ENCODE measurements around the gene ZBTB34.

Gene ZBTB34

GRCh38 chr9:126879288-126879687 lies 18.8 kb downstream of the ZBTB34 start:
- Histone ChIP-seq H3K9ac (ENCODE audit: low read length) (no peak overlapping the region), H3K9me3 (ENCODE audit: control insufficient read depth, insufficient read depth, low read depth, low read length) (no peaks in the 10 kb centered on the region), H3K36me3 (ENCODE audit: control insufficient read depth, insufficient read depth, low read length) (peaks cover 28% of the 10 kb centered on the region)

GRCh38 chr9:126880226-126880946 lies 19.9 kb downstream of the ZBTB34 start:
- H3K9me3 ChIP-seq (ENCODE audit: control insufficient read depth, insufficient read depth, low read depth, low read length) = no peaks in the 10 kb centered on the region
- no peaks in the 10 kb centered on the region for H3K27me3 ChIP-seq (ENCODE audit: control insufficient read depth, insufficient read depth, low read length)
- no peaks in the 10 kb centered on the region for H3K4me1 ChIP-seq (ENCODE audit: control insufficient read depth, insufficient read depth, low read length)
- H3K9ac ChIP-seq (ENCODE audit: low read length) = no peak overlapping the region
- peaks cover 28% of the 10 kb centered on the region for H3K36me3 ChIP-seq (ENCODE audit: control insufficient read depth, insufficient read depth, low read length)
- H3K4me3 ChIP-seq (ENCODE audit: low read depth, low read length) = no peak overlapping the region
- H3K27ac ChIP-seq (ENCODE audit: low read depth, low read length) = no peak overlapping the region

More at GRCh38 chr9:126879288-126879687, 18.8 kb downstream of the ZBTB34 start:
- no peak overlapping the region for H3K4me3 ChIP-seq (ENCODE audit: low read depth, low read length)
- no peak overlapping the region for H3K27ac ChIP-seq (ENCODE audit: low read depth, low read length)
- no peaks in the 10 kb centered on the region for H3K27me3 ChIP-seq (ENCODE audit: control insufficient read depth, insufficient read depth, low read length)
- no peaks in the 10 kb centered on the region for H3K4me1 ChIP-seq (ENCODE audit: control insufficient read depth, insufficient read depth, low read length)

DNA sequence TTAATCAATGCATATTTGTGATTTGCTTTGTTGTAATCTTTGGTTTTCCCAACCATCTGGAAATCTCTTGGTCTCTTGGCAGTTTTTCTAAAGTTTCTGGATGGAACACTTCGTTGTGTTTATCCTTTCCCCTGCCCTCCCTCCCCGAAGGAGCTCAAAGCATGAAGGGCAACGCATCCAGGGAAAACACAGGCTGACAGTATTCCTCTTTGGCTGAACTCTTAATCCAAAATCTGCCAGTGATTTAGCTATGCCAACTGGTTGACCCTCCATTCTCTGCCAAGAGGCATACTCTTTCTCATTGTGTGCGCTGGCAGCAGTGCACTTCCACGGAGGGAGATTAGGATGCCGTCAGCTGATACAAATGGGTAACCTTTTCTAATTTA lies 20.5 kb downstream of the ZBTB34 start:
- no peaks in the 10 kb centered on the region for H3K27me3 ChIP-seq (ENCODE audit: control insufficient read depth, insufficient read depth, low read length)
- no peak overlapping the region for H3K9ac ChIP-seq (ENCODE audit: low read length)
- peaks cover under 1% of the 10 kb centered on the region; the same call in 1 of the 2 replicates for H3K4me1 ChIP-seq (ENCODE audit: control insufficient read depth, insufficient read depth, low read length)
- H3K27ac ChIP-seq (ENCODE audit: low read depth, low read length) = no peak overlapping the region
- no peak overlapping the region for H3K4me3 ChIP-seq (ENCODE audit: low read depth, low read length)
- peaks cover 28% of the 10 kb centered on the region for H3K36me3 ChIP-seq (ENCODE audit: control insufficient read depth, insufficient read depth, low read length)
- H3K9me3 ChIP-seq (ENCODE audit: control insufficient read depth, insufficient read depth, low read depth, low read length) = no peaks in the 10 kb centered on the region

- no peaks in the 10 kb centered on the region for H3K27me3 ChIP-seq (ENCODE audit: control insufficient read depth, insufficient read depth, low read length)
- no peak overlapping the region for H3K27ac ChIP-seq (ENCODE audit: low read depth, low read length)
- H3K4me1 ChIP-seq (ENCODE audit: control insufficient read depth, insufficient read depth, low read length) = peaks cover 8% of the 10 kb centered on the region; the same call in 1 of the 2 replicates
- no peak overlapping the region for H3K4me3 ChIP-seq (ENCODE audit: low read depth, low read length)
- H3K36me3 ChIP-seq (ENCODE audit: control insufficient read depth, insufficient read depth, low read length) = peaks cover 28% of the 10 kb centered on the region
- H3K9ac ChIP-seq (ENCODE audit: low read length) = no peak overlapping the region
- no peaks in the 10 kb centered on the region for H3K9me3 ChIP-seq (ENCODE audit: control insufficient read depth, insufficient read depth, low read depth, low read length)
Observed at GRCh38 chr9:126882746-126883145, 22.3 kb downstream of the ZBTB34 start.

GRCh38 chr9:126883636-126884035 lies 23.2 kb downstream of the ZBTB34 start:
- Histone ChIP-seq H3K27ac (ENCODE audit: low read depth, low read length) (no peak overlapping the region), H3K9ac (ENCODE audit: low read length) (no peak overlapping the region), H3K27me3 (ENCODE audit: control insufficient read depth, insufficient read depth, low read length) (no peaks in the 10 kb centered on the region), H3K4me1 (ENCODE audit: control insufficient read depth, insufficient read depth, low read length) (peaks cover 8% of the 10 kb centered on the region; the same call in 1 of the 2 replicates), H3K4me3 (ENCODE audit: low read depth, low read length) (no peak overlapping the region), H3K36me3 (ENCODE audit: control insufficient read depth, insufficient read depth, low read length) (peaks cover 28% of the 10 kb centered on the region), H3K9me3 (ENCODE audit: control insufficient read depth, insufficient read depth, low read depth, low read length) (no peaks in the 10 kb centered on the region)

- Histone ChIP-seq H3K4me3 (ENCODE audit: low read depth, low read length) (no peak overlapping the region), H3K9ac (ENCODE audit: low read length) (no peak overlapping the region), H3K4me1 (ENCODE audit: control insufficient read depth, insufficient read depth, low read length) (peaks cover 8% of the 10 kb centered on the region; the same call in 1 of the 2 replicates), H3K36me3 (ENCODE audit: control insufficient read depth, insufficient read depth, low read length) (peaks cover 15% of the 10 kb centered on the region), H3K27ac (ENCODE audit: low read depth, low read length) (no peak overlapping the region), H3K9me3 (ENCODE audit: control insufficient read depth, insufficient read depth, low read depth, low read length) (no peaks in the 10 kb centered on the region), H3K27me3 (ENCODE audit: control insufficient read depth, insufficient read depth, low read length) (no peaks in the 10 kb centered on the region)
Observed at GRCh38 chr9:126885131-126885641, 24.7 kb downstream of the ZBTB34 start.

DNA sequence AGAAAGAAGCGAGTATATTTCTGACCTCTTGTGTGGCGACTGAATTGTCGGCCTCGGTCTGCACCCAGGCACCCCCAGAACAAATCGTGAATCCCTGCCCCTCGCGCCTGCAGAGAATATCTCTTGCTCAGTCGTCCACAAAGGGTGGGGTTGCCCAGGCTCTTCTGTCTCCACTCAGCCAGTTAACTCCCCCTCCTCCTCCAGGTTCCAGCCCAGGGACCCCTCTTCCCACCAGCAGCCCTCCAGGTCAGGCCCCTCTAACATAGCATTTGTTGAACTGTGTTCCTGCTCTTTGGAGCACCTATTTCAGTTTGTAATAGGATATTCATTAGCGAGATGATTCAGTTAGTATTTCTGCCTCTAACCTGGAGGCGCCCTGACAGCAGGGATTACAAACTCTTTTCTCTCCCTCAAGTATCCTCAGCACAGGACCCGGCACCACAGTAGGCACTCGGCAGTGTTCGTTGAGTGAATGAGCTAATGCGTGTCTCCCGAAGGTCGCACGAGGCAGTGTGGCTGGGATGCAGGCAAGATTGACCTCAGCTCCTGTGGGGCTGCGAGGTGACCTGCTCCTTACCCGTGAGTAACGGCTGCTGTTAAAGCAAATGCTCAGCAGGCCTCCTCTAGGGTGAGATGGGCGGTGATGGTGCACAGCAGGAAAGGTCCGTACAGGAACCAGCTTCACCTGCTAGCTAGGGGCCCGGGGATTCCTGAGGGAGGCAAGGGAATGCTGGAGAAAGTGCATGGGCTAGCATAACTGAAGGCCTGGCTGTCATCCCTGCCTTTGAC lies 25.8 kb downstream of the ZBTB34 start:
- Histone ChIP-seq H3K27me3 (ENCODE audit: control insufficient read depth, insufficient read depth, low read length) (no peaks in the 10 kb centered on the region), H3K9ac (ENCODE audit: low read length) (no peak overlapping the region), H3K27ac (ENCODE audit: low read depth, low read length) (no peak overlapping the region)

GRCh38 chr9:126886897-126887296 lies 26.5 kb downstream of the ZBTB34 start:
- H3K4me3 ChIP-seq (ENCODE audit: low read depth, low read length) = no peak overlapping the region
- H3K27me3 ChIP-seq (ENCODE audit: control insufficient read depth, insufficient read depth, low read length) = no peaks in the 10 kb centered on the region
- peaks cover 8% of the 10 kb centered on the region; the same call in 1 of the 2 replicates for H3K4me1 ChIP-seq (ENCODE audit: control insufficient read depth, insufficient read depth, low read length)
- H3K27ac ChIP-seq (ENCODE audit: low read depth, low read length) = no peak overlapping the region
- no peak overlapping the region for H3K9ac ChIP-seq (ENCODE audit: low read length)
- no peaks in the 10 kb centered on the region for H3K9me3 ChIP-seq (ENCODE audit: control insufficient read depth, insufficient read depth, low read depth, low read length)
- 0 out of 2 replicates have a peak, but pooled peaks cover 6% of the 10 kb centered on the region for H3K36me3 ChIP-seq (ENCODE audit: control insufficient read depth, insufficient read depth, low read length)

More for the DNA sequence above, 25.8 kb downstream of the ZBTB34 start:
- Histone ChIP-seq H3K36me3 (ENCODE audit: control insufficient read depth, insufficient read depth, low read length) (0 out of 2 replicates have a peak, but pooled peaks cover 6% of the 10 kb centered on the region), H3K4me1 (ENCODE audit: control insufficient read depth, insufficient read depth, low read length) (peaks cover 8% of the 10 kb centered on the region; the same call in 1 of the 2 replicates), H3K9me3 (ENCODE audit: control insufficient read depth, insufficient read depth, low read depth, low read length) (no peaks in the 10 kb centered on the region), H3K4me3 (ENCODE audit: low read depth, low read length) (no peak overlapping the region)

GRCh38 chr9:126891676-126892075 lies 31.2 kb downstream of the ZBTB34 start:
- Histone ChIP-seq H3K4me3 (ENCODE audit: low read depth, low read length) (no peak overlapping the region), H3K36me3 (ENCODE audit: control insufficient read depth, insufficient read depth, low read length) (no peaks in the 10 kb centered on the region), H3K9ac (ENCODE audit: low read length) (no peak overlapping the region), H3K27ac (ENCODE audit: low read depth, low read length) (no peak overlapping the region), H3K27me3 (ENCODE audit: control insufficient read depth, insufficient read depth, low read length) (no peaks in the 10 kb centered on the region), H3K4me1 (ENCODE audit: control insufficient read depth, insufficient read depth, low read length) (0 out of 2 replicates have a peak, but pooled peaks cover under 1% of the 10 kb centered on the region), H3K9me3 (ENCODE audit: control insufficient read depth, insufficient read depth, low read depth, low read length) (no peaks in the 10 kb centered on the region)

GRCh38 chr9:126893079-126893478 lies 32.6 kb downstream of the ZBTB34 start:
- Histone ChIP-seq H3K27ac (ENCODE audit: low read depth, low read length) (no peak overlapping the region), H3K27me3 (ENCODE audit: control insufficient read depth, insufficient read depth, low read length) (no peaks in the 10 kb centered on the region), H3K36me3 (ENCODE audit: control insufficient read depth, insufficient read depth, low read length) (no peaks in the 10 kb centered on the region), H3K9ac (ENCODE audit: low read length) (no peak overlapping the region), H3K4me3 (ENCODE audit: low read depth, low read length) (no peak overlapping the region), H3K4me1 (ENCODE audit: control insufficient read depth, insufficient read depth, low read length) (no peaks in the 10 kb centered on the region), H3K9me3 (ENCODE audit: control insufficient read depth, insufficient read depth, low read depth, low read length) (no peaks in the 10 kb centered on the region)
